ENCODE results near the gene PAXX.

- TF ChIP-seq CTCF (IDR thresholded peaks at IDR 0.05; ENCODE audit: low read depth, low read length) (no peak), POLR2A (IDR thresholded peaks at IDR 0.05; ENCODE audit: extremely low read depth, insufficient read length) (no peak)
Measured at GRCh38 chr9:137009938-137010732, 17.9 kb downstream of the PAXX start.
